Measurements from ENCODE around the gene ZNF211. TPM values are rescaled to one million over a fixed set of nuclear protein-coding genes. Genes with fewer than 3 reads are reported as not detected.
A peak's percentile ranks its signal among the peaks of the same experiment; 100 is the strongest.

Gene ZNF211
- total RNA-seq, 2 experiments from 2014 or later, result 10.5 to 12.1 TPM

- Histone ChIP-seq H3K4me1 (ENCODE audit: insufficient read depth, low read length, poor library complexity, severe bottlenecking) (peaks cover 10% of the 10 kb centered on the region), H3K36me3 (ENCODE audit: insufficient read depth, low read length) (peaks cover 40% of the 10 kb centered on the region), H3K4me2 (ENCODE audit: low read length) (peak overlapping the region; percentile 97), H3K9me2 (ENCODE audit: insufficient read depth, low read length) (no peaks in the 10 kb centered on the region), H4K20me1 (ENCODE audit: insufficient read depth, low read length) (no peaks in the 10 kb centered on the region), H3K9me3 (ENCODE audit: low read length) (peaks cover 26% of the 10 kb centered on the region), H3K4me3 (ENCODE audit: low read depth, low read length, poor library complexity, severe bottlenecking) (peak overlapping the region; percentile 87), H3K79me2 (ENCODE audit: insufficient read depth, low read depth, low read length) (peaks cover 5% of the 10 kb centered on the region; the same call in 1 of the 2 replicates), H2AFZ (ENCODE audit: low read length) (peak overlapping the region; percentile 91; the same call in 1 of the 2 replicates), H3K27ac (ENCODE audit: low read depth, low read length, poor library complexity, severe bottlenecking) (no peak overlapping the region)
- DNase-seq (ENCODE audit: low spot score), result no peak
- intact Hi-C loops (cut with micrococcal nuclease; ENCODE audit: unreplicated experiment), result no loop called here
- ChIA-PET CTCF (ENCODE audit: unreplicated experiment) (no interaction called here), POLR2A (no interaction called here)
- BruUV-seq (replicated peaks), result no TSS peak
- TF ChIP-seq CTCF (conservative IDR thresholded peaks at IDR 0.05; ENCODE audit: low read length) (no peak), EZH2phosphoT487 (IDR thresholded peaks at IDR 0.05; ENCODE audit: borderline replicate concordance, low read depth, low read length) (no peak)
These were observed 814 bp downstream of the ZNF211 start for GRCh38 chr19:57633832-57634131.

- Histone ChIP-seq H3K9me2 (ENCODE audit: insufficient read depth, low read length) (no peaks in the 10 kb centered on the region), H3K4me2 (ENCODE audit: low read length) (no peak overlapping the region), H3K4me3 (ENCODE audit: low read depth, low read length, poor library complexity, severe bottlenecking) (no peak overlapping the region), H3K79me2 (ENCODE audit: insufficient read depth, low read depth, low read length) (peaks cover 5% of the 10 kb centered on the region; the same call in 1 of the 2 replicates), H4K20me1 (ENCODE audit: insufficient read depth, low read length) (no peaks in the 10 kb centered on the region), H3K4me1 (ENCODE audit: insufficient read depth, low read length, poor library complexity, severe bottlenecking) (peaks cover 10% of the 10 kb centered on the region), H3K27ac (ENCODE audit: low read depth, low read length, poor library complexity, severe bottlenecking) (no peak overlapping the region), H2AFZ (ENCODE audit: low read length) (no peak overlapping the region), H3K9me3 (ENCODE audit: low read length) (peaks cover 27% of the 10 kb centered on the region), H3K36me3 (ENCODE audit: insufficient read depth, low read length) (peaks cover 74% of the 10 kb centered on the region)
- ChIA-PET POLR2A (no interaction called here), CTCF (ENCODE audit: unreplicated experiment) (no interaction called here)
- TF ChIP-seq EZH2phosphoT487 (IDR thresholded peaks at IDR 0.05; ENCODE audit: borderline replicate concordance, low read depth, low read length), result no peak
- no peak for TF ChIP-seq CTCF (conservative IDR thresholded peaks at IDR 0.05; ENCODE audit: low read length)
- BruUV-seq (replicated peaks), result no TSS peak
- DNase-seq (ENCODE audit: low spot score), result no peak
- intact Hi-C loops (cut with micrococcal nuclease; ENCODE audit: unreplicated experiment), result no loop called here
These were observed 4.4 kb downstream of the ZNF211 start for GRCh38 chr19:57637379-57637778.

- H3K9me3 ChIP-seq (ENCODE audit: low read length), result peaks cover 19% of the 10 kb centered on the region
- ChIA-PET POLR2A (no interaction called here), CTCF (ENCODE audit: unreplicated experiment) (interaction anchor here (0.6 kb wide), 1 partner anchor 9 kb away, joined by 3 read pairs; no protein-coding TSS in a partner anchor)
- no peaks in the 10 kb centered on the region for H3K79me2 ChIP-seq (ENCODE audit: insufficient read depth, low read depth, low read length)
- intact Hi-C loops (cut with micrococcal nuclease; ENCODE audit: unreplicated experiment), result no loop called here
- BruUV-seq (replicated peaks), result no TSS peak
- DNase-seq (ENCODE audit: low spot score), result no peak
- no peaks in the 10 kb centered on the region for H3K4me1 ChIP-seq (ENCODE audit: insufficient read depth, low read length, poor library complexity, severe bottlenecking)
- TF ChIP-seq EZH2phosphoT487 (IDR thresholded peaks at IDR 0.05; ENCODE audit: borderline replicate concordance, low read depth, low read length) (no peak), CTCF (conservative IDR thresholded peaks at IDR 0.05; ENCODE audit: low read length) (no peak)
- no peak overlapping the region for H2AFZ ChIP-seq (ENCODE audit: low read length)
- no peaks in the 10 kb centered on the region for H3K9me2 ChIP-seq (ENCODE audit: insufficient read depth, low read length)
- H3K36me3 ChIP-seq (ENCODE audit: insufficient read depth, low read length), result peaks cover 63% of the 10 kb centered on the region
- H4K20me1 ChIP-seq (ENCODE audit: insufficient read depth, low read length), result no peaks in the 10 kb centered on the region
- no peak overlapping the region for H3K4me3 ChIP-seq (ENCODE audit: low read depth, low read length, poor library complexity, severe bottlenecking)
- H3K27ac ChIP-seq (ENCODE audit: low read depth, low read length, poor library complexity, severe bottlenecking), result no peak overlapping the region
- H3K4me2 ChIP-seq (ENCODE audit: low read length), result no peak overlapping the region
These were observed 8.8 kb downstream of the ZNF211 start for GRCh38 chr19:57641715-57642234.

All from OCI-LY7 (cell line).